Tibial artery (tissue), 4 donors: ENCODE data around the gene FAM210A.

Experiments
- DNase-seq, 2 donors: peaks; one replicate each; pipeline ENCODE4 v3.0.0-alpha.2; 2019
- H3K27ac ChIP-seq, 2 donors: fragments of 200-600 bp; sonication (generic) in 1 of 2; 1 replicate in 1 of 2; 2 replicates in 1 of 2; pipeline ENCODE4 v1.5.1; 2018 to 2019; ENCODE audit warnings: mild to moderate bottlenecking in 1 of 2
- H3K27me3 ChIP-seq, 2 donors: fragments of 200-600 bp; sonication (generic) in 1 of 2; one replicate each; pipeline versions ENCODE4 v1.5.1 to v1.6.0; 2016 to 2019
- H3K36me3 ChIP-seq, 3 donors: fragments of 200-600 bp; sonication (generic) in 2 of 3; one replicate each; pipeline ENCODE4 v1.5.1; 2016 to 2019; ENCODE audit warnings: mild to moderate bottlenecking in 2 of 3
- H3K4me1 ChIP-seq, 4 donors: fragments of 200-600 bp; sonication (generic) in 2 of 4; 1 replicate in 3 of 4; 2 replicates in 1 of 4; pipeline ENCODE4 v1.5.1; 2016 to 2019
- H3K4me3 ChIP-seq, 2 donors: fragments of 200-600 bp; sonication (generic) in 1 of 2; 1 replicate in 1 of 2; 2 replicates in 1 of 2; pipeline ENCODE4 v1.5.1; 2018 to 2019; ENCODE audit warnings: mild to moderate bottlenecking in 2 of 2
- H3K9me3 ChIP-seq, 3 donors: fragments of 200-600 bp; sonication (generic) in 1 of 3; one replicate each; pipeline ENCODE4 v1.5.1; 2016 to 2019
- intact Hi-C: fragments of 100-400 bp; cut with DNase I; formaldehyde crosslinking; loops from one replicate; pipeline ENCODE4 v1.15.0; 2023; ENCODE audit warnings: low total_unique reads
- TF ChIP-seq, protein P1 (sequence below), 2 experiments: fragments of 200-600 bp in 1 of 2; fragments of 450-650 bp in 1 of 2; IDR thresholded peaks; one replicate each; pipeline ENCODE4 v1.5.1; 2017 to 2019; ENCODE audit warnings: antibody characterized with exemption in 2 of 2, mild to moderate bottlenecking in 1 of 2, moderate library complexity in 1 of 2

Gene FAM210A

DNA sequence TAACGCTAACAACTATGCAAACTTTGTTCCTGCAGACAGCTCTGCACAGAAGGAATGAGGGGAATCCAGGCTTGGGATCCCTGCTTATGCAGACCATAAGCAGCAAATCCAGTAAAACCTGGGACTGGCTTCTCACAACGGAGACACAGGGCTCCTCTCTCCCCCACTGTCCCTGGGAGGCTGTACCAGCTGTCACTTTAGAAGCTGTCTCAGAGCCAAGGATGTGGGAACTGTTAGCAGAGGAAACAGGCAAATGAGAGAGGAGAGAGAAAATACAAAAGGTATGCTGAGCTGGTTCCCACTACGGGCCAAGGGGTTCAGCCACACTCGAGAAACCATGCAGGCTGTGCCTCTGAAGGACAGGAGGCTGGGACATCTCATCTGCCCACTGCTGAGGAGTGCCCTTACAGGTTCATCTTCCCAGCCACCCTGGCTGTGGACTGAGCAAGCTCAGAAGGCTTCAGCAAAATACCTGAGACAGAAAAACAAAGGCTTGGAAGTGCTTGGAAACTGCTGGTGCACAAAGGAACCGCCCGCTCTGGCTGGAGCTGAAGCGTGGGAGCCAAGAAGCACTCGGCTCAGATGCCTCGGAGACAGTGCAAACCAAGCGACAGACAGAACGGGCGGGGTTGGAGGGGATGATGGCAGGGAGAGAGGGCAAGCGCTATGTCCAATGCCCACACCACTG, 72.5 kb downstream of the FAM210A start:
- TF ChIP-seq, protein P1, sequence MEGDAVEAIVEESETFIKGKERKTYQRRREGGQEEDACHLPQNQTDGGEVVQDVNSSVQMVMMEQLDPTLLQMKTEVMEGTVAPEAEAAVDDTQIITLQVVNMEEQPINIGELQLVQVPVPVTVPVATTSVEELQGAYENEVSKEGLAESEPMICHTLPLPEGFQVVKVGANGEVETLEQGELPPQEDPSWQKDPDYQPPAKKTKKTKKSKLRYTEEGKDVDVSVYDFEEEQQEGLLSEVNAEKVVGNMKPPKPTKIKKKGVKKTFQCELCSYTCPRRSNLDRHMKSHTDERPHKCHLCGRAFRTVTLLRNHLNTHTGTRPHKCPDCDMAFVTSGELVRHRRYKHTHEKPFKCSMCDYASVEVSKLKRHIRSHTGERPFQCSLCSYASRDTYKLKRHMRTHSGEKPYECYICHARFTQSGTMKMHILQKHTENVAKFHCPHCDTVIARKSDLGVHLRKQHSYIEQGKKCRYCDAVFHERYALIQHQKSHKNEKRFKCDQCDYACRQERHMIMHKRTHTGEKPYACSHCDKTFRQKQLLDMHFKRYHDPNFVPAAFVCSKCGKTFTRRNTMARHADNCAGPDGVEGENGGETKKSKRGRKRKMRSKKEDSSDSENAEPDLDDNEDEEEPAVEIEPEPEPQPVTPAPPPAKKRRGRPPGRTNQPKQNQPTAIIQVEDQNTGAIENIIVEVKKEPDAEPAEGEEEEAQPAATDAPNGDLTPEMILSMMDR (IDR thresholded peaks at IDR 0.05), result no peak
- no peaks in the 10 kb centered on the region for H3K9me3 ChIP-seq
- no peaks in the 10 kb centered on the region for H3K27me3 ChIP-seq
- H3K4me1 ChIP-seq, result peaks cover 0 to 8% (median 0%) of the 10 kb centered on the region in 4 donors
- H3K4me3 ChIP-seq, result no peak overlapping the region
- no peak for DNase-seq
- intact Hi-C loops, result no loop called here
- peaks cover 0 to 4% (median 0%) of the 10 kb centered on the region in 3 donors for H3K36me3 ChIP-seq
- H3K27ac ChIP-seq, result no peak overlapping the region

DNA sequence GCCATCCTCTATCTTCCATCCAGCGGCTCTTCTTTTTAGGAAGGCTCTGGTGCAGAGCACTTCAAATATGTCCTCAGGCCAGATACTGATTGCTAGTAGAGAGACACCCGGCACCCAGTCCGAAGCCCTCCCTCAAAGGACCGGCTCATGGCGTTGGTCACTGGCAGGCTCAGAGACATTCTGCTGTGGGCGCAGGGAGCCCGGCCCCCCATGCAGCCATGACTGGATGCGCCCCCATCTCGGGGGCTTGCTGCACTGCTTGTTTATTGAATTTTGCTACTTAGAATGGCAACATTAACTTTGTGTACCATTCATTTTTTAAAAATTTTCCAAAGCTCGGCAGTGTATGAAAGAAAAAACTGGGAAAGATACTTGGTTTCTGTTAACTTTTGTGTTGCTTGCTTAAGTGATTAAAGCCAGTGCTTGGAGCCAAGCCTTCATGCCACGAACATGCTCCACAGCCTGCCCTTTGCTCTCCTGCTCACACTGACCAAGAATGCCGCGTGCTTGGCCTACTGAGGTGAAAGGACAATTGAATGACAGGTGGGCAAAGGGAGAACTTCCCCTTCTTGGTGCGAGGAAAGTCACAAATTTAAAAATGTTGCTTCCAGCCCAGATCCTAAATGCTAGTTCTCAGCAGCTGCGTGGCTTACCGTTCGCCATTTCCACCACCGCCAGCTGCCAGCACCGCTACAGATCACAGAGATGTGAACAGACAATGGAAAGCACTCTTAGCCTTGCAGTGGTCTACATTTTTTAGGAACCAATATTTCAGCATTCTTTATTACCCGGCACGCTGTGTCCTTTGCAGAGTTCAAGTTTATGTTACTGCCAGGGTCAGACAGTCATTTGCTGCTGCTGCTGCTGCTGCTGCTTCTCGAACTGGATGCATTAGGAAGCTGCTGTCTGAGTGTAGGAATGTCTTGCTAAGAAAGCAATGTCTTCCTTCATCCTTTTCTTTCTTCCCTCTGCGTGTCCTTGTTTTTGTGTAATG, 76.7 kb downstream of the FAM210A start:
- peaks cover 8 to 33% (median 24%) of the 10 kb centered on the region in 3 donors for H3K36me3 ChIP-seq
- intact Hi-C loops, result loop anchor here (1.0 kb wide), 1 partner anchor 14 kb away; no protein-coding TSS in a partner anchor
- no peak overlapping the region for H3K27ac ChIP-seq
- H3K4me3 ChIP-seq, result no peak overlapping the region
- no peak for DNase-seq
- H3K27me3 ChIP-seq, result no peaks in the 10 kb centered on the region
- no peaks in the 10 kb centered on the region for H3K9me3 ChIP-seq
- peaks cover 0 to 8% (median 0%) of the 10 kb centered on the region in 4 donors for H3K4me1 ChIP-seq
- TF ChIP-seq, protein P1 (IDR thresholded peaks at IDR 0.05), result no peak

DNA sequence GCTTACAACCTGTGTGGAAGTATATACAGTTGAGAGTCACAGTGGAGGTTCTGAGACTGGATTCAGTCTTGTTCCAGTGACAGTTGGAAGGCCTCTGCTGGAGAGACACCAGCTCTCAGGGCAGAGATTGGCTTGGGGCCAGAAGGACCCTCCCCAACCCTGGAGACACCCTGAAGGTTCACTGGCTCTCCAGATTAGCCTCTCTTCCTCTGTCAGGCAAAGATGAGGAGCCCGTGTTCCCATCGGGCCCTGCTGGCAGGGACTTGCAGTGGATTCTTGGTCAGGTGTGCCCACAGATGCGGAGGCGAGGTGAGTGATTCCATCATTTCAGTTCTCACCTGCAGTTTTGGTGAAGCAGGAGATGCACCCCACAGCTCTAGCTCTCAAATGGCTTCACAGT, 78.6 kb downstream of the FAM210A start:
- Histone ChIP-seq H3K4me1 (peaks cover 0 to 7% (median 0%) of the 10 kb centered on the region in 4 donors), H3K27ac (no peak overlapping the region), H3K27me3 (no peaks in the 10 kb centered on the region), H3K36me3 (peaks cover 8 to 33% (median 24%) of the 10 kb centered on the region in 3 donors), H3K9me3 (no peaks in the 10 kb centered on the region), H3K4me3 (no peak overlapping the region)
- no peak for DNase-seq
- TF ChIP-seq, protein P1 (IDR thresholded peaks at IDR 0.05), result no peak
- intact Hi-C loops, result no loop called here

DNA sequence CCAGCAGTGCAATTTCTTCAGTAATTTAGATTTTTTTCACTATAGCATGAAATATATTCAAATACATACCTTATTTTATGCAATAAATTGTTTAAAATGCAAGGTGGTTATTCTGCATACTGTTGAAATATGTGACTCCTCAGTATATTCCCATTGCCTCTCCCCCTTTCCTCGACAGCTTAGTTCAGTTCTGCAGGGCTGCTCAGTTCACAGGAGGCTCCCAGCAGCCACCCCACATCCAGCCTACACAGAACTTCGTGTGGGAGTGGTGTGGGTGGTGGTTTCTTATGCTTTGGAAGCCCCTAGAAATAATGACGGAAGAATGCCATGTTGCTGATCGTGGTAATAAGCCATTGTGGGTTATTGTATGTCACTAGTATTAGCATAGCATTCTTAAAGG, 79.7 kb downstream of the FAM210A start:
- no peak overlapping the region for H3K4me3 ChIP-seq
- no peak for DNase-seq
- H3K9me3 ChIP-seq, result no peaks in the 10 kb centered on the region
- peaks cover 8 to 33% (median 24%) of the 10 kb centered on the region in 3 donors for H3K36me3 ChIP-seq
- H3K4me1 ChIP-seq, result peaks cover 0 to 10% (median under 1%) of the 10 kb centered on the region in 4 donors
- TF ChIP-seq, protein P1 (IDR thresholded peaks at IDR 0.05), result no peak
- intact Hi-C loops, result no loop called here
- H3K27me3 ChIP-seq, result no peaks in the 10 kb centered on the region
- H3K27ac ChIP-seq, result no peak overlapping the region

DNA sequence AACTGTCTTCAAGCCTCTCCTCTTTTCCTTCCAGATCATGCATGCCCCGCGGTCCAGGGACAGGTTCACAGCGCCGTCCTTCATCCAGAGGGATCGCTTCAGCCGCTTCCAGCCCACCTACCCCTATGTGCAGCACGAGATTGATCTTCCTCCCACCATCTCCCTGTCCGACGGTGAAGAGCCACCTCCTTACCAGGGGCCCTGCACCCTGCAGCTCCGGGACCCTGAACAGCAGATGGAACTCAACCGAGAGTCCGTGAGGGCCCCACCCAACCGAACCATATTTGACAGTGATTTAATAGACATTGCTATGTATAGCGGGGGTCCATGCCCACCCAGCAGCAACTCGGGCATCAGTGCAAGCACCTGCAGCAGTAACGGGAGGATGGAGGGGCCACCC, 81.3 kb downstream of the FAM210A start:
- no peaks in the 10 kb centered on the region for H3K27me3 ChIP-seq
- H3K9me3 ChIP-seq, result no peaks in the 10 kb centered on the region
- intact Hi-C loops, result no loop called here
- TF ChIP-seq, protein P1 (IDR thresholded peaks at IDR 0.05), result no peak
- H3K36me3 ChIP-seq, result peaks cover 8 to 33% (median 24%) of the 10 kb centered on the region in 3 donors
- DNase-seq, result no peak
- H3K4me3 ChIP-seq, result no peak overlapping the region
- H3K4me1 ChIP-seq, result peaks cover 0 to 14% (median 3%) of the 10 kb centered on the region in 4 donors
- H3K27ac ChIP-seq, result no peak overlapping the region
